CD4-positive, alpha-beta T cell (primary cell): ENCODE measurements around the gene ERI3. TPM values are rescaled to one million over a fixed set of nuclear protein-coding genes. Genes with fewer than 3 reads are reported as not detected.

Experiments used
- ATAC-seq: fragments of 200-7000 bp; cut with Tn5 transposase; one replicate; pipeline ENCODE4 v1.10.0; 2022; ENCODE audit warnings: mild to moderate bottlenecking; ENCODE audit not compliant: poor library complexity
- CTCF ChIA-PET: fragments of 350-600 bp; sonication (Branson Sonifier 250); formaldehyde crosslinking; loops from one replicate; lab custom pipeline; 2021; ENCODE audit warnings: antibody characterized with exemption, inconsistent platforms; lab: Charles Lee
- POLR2A ChIA-PET: fragments of 350-600 bp; sonication (Branson Sonifier 250); formaldehyde crosslinking; loops from one replicate; lab custom pipeline; 2021; ENCODE audit warnings: antibody characterized with exemption, inconsistent platforms; lab: Charles Lee
- DNase-seq, 14 experiments: peaks; one replicate each; pipeline ENCODE4 v3.0.0-alpha.2; 2013 to 2020; ENCODE audit warnings: mixed read lengths in 2 of 14
- H3K27ac ChIP-seq, 2 donors: one replicate each; pipeline versions ENCODE4 v1.5.1 to v1.7.0; 2013; ENCODE audit warnings: low read length in 2 of 2, low read depth in 1 of 2, mild to moderate bottlenecking in 1 of 2
- H3K27me3 ChIP-seq, 2 experiments: 1 replicate in 1 of 2; 2 replicates in 1 of 2; pipeline versions ENCODE4 v1.6.1 to v1.7.0; 2013; ENCODE audit warnings: low read length in 2 of 2, control low read depth in 1 of 2, mild to moderate bottlenecking in 1 of 2, moderate library complexity in 1 of 2; ENCODE audit not compliant: insufficient read depth in 2 of 2, control insufficient read depth in 1 of 2
- H3K36me3 ChIP-seq: one replicate; pipeline ENCODE4 v1.6.1; 2013; ENCODE audit warnings: low read length, control low read depth; ENCODE audit not compliant: insufficient read depth
- H3K4me1 ChIP-seq: one replicate; pipeline ENCODE4 v1.6.1; 2013; ENCODE audit warnings: low read length, control low read depth; ENCODE audit not compliant: insufficient read depth
- H3K4me3 ChIP-seq: one replicate; pipeline ENCODE4 v1.5.1; 2013; ENCODE audit warnings: mild to moderate bottlenecking, low read length, moderate library complexity
- H3K9me3 ChIP-seq, 2 experiments: 1 replicate in 1 of 2; 2 replicates in 1 of 2; pipeline versions ENCODE4 v1.6.1 to v1.7.0; 2013; ENCODE audit warnings: low read length in 2 of 2, mild to moderate bottlenecking in 2 of 2, control low read depth in 1 of 2, moderate library complexity in 1 of 2; ENCODE audit not compliant: control insufficient read depth in 1 of 2, insufficient read depth in 1 of 2
- H3K27ac Mint-ChIP-seq: one replicate; pipeline ENCODE4 v1.8.0; 2020; ENCODE audit warnings: mixed read lengths
- H3K27me3 Mint-ChIP-seq: one replicate; pipeline ENCODE4 v1.8.0; 2021; ENCODE audit warnings: mixed read lengths
- H3K36me3 Mint-ChIP-seq: one replicate; pipeline ENCODE4 v1.8.0; 2021; ENCODE audit warnings: low read depth, mixed read lengths
- H3K4me1 Mint-ChIP-seq: one replicate; pipeline ENCODE4 v1.8.0; 2021; ENCODE audit warnings: low read depth, mixed read lengths
- H3K4me3 Mint-ChIP-seq: one replicate; pipeline ENCODE4 v1.8.0; 2020; ENCODE audit warnings: mild to moderate bottlenecking, mixed read lengths
- H3K9me3 Mint-ChIP-seq: one replicate; pipeline ENCODE4 v1.8.0; 2020; ENCODE audit warnings: mixed read lengths
- CTCF ChIP-seq: fragments of 200-600 bp; IDR thresholded peaks from one replicate; pipeline ENCODE4 v1.8.0; 2022; ENCODE audit warnings: antibody characterized with exemption, mild to moderate bottlenecking
- intact Hi-C, 2 experiments: fragments of 100-400 bp; cut with DNase I in 1 of 2; cut with micrococcal nuclease in 1 of 2; formaldehyde crosslinking; loops; one replicate each; pipeline versions ENCODE4 v1.15.1 to v1.9.0; 2023 to 2025; cut with DNase I, micrococcal nuclease
- total RNA-seq, 174 experiments: library from RNA in 2 of 174; stranded (reverse) in 2 of 174; gene quantifications; one replicate each; pipeline ENCODE4 v1.2.3 and lab custom pipeline; 2021 to 2026

The ERI3 gene
- total RNA-seq, 2 experiments from 2014 or later = 19.7 to 20.7 TPM

GRCh38 chr1:44334968-44335367 is 20.1 kb downstream of the ERI3 start:
- Mint-ChIP-seq H3K4me1 (no peaks in the 10 kb centered on the region), H3K27me3 (no peaks in the 10 kb centered on the region), H3K27ac (no peak overlapping the region), H3K9me3 (no peaks in the 10 kb centered on the region), H3K4me3 (no peak overlapping the region), H3K36me3 (peaks cover 83% of the 10 kb centered on the region)
- no peak for TF ChIP-seq CTCF
- H3K27me3 ChIP-seq = no peaks in the 10 kb centered on the region
- no peak overlapping the region for H3K4me3 ChIP-seq
- ChIA-PET CTCF (no interaction called here), POLR2A (no interaction called here)
- intact Hi-C loops = no loop called here
- H3K4me1 ChIP-seq = no peaks in the 10 kb centered on the region
- H3K9me3 ChIP-seq = no peaks in the 10 kb centered on the region
- H3K36me3 ChIP-seq = peaks cover 45% of the 10 kb centered on the region
- ATAC-seq = no peak
- no peak for DNase-seq
- no peak overlapping the region for H3K27ac ChIP-seq

GRCh38 chr1:44333376-44333775 is 21.7 kb downstream of the ERI3 start:
- H3K27ac ChIP-seq = no peak overlapping the region
- intact Hi-C loops = no loop called here
- Mint-ChIP-seq H3K36me3 (peaks cover 74% of the 10 kb centered on the region), H3K9me3 (no peaks in the 10 kb centered on the region), H3K27ac (no peak overlapping the region), H3K4me1 (no peaks in the 10 kb centered on the region), H3K27me3 (no peaks in the 10 kb centered on the region), H3K4me3 (no peak overlapping the region)
- peaks cover 36% of the 10 kb centered on the region for H3K36me3 ChIP-seq
- POLR2A ChIA-PET = no interaction called here
- no peak for DNase-seq
- H3K4me1 ChIP-seq = no peaks in the 10 kb centered on the region
- H3K4me3 ChIP-seq = no peak overlapping the region
- no peak for ATAC-seq
- H3K9me3 ChIP-seq = no peaks in the 10 kb centered on the region
- TF ChIP-seq CTCF = no peak
- CTCF ChIA-PET = no interaction called here
- H3K27me3 ChIP-seq = no peaks in the 10 kb centered on the region

- ATAC-seq = no peak
Observed at GRCh38 chr1:44332505-44332904, 22.6 kb downstream of the ERI3 start.

More at GRCh38 chr1:44332505-44332904, 22.6 kb downstream of the ERI3 start:
- DNase-seq = no peak
- H3K27ac Mint-ChIP-seq = no peak overlapping the region
- intact Hi-C loops = no loop called here
- peaks cover 27% of the 10 kb centered on the region for H3K36me3 ChIP-seq
- no peaks in the 10 kb centered on the region for H3K9me3 ChIP-seq
- CTCF ChIA-PET = no interaction called here
- no peaks in the 10 kb centered on the region for H3K27me3 ChIP-seq
- H3K36me3 Mint-ChIP-seq = peaks cover 65% of the 10 kb centered on the region
- no peak overlapping the region for H3K27ac ChIP-seq
- H3K27me3 Mint-ChIP-seq = no peaks in the 10 kb centered on the region
- H3K4me1 ChIP-seq = no peaks in the 10 kb centered on the region
- H3K4me3 ChIP-seq = no peak overlapping the region
- H3K4me3 Mint-ChIP-seq = no peak overlapping the region
- POLR2A ChIA-PET = no interaction called here
- TF ChIP-seq CTCF = no peak
- H3K4me1 Mint-ChIP-seq = no peaks in the 10 kb centered on the region
- no peaks in the 10 kb centered on the region for H3K9me3 Mint-ChIP-seq
